ENCODE measurements around the gene TAMALIN.

DNA sequence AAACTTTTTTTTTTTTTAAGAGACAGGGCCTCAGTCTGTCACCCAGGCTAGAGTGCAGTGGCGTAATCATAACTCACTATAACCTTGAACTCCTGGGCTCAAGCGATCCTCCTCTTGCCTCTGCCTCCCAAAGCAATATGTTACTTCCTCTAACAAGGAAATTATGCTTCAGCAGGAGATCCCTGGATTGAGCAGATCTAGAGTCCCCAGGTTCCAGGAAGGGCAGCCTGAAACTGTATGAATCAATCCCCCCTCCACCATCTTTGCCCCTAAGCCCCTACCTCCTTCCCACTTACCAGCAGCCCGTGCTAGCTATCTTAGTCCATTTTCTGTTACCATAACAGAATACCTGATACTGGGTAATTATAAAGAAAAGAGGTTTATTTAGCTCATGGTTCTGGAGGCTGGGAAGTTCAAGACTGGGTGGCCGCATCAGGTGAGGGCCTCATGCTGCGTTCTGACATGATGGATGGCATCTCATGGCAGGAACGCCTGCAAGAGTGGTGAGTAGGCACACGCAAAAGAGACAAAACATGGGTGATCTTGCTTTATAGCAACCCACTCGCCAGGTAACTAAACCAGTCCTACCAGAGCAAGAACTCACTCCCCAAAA lies 5.0 kb downstream of the TAMALIN start:
- TF ChIP-seq, protein P1, sequence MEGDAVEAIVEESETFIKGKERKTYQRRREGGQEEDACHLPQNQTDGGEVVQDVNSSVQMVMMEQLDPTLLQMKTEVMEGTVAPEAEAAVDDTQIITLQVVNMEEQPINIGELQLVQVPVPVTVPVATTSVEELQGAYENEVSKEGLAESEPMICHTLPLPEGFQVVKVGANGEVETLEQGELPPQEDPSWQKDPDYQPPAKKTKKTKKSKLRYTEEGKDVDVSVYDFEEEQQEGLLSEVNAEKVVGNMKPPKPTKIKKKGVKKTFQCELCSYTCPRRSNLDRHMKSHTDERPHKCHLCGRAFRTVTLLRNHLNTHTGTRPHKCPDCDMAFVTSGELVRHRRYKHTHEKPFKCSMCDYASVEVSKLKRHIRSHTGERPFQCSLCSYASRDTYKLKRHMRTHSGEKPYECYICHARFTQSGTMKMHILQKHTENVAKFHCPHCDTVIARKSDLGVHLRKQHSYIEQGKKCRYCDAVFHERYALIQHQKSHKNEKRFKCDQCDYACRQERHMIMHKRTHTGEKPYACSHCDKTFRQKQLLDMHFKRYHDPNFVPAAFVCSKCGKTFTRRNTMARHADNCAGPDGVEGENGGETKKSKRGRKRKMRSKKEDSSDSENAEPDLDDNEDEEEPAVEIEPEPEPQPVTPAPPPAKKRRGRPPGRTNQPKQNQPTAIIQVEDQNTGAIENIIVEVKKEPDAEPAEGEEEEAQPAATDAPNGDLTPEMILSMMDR (conservative IDR thresholded peaks at IDR 0.05 in 1 of 2, IDR thresholded peaks at IDR 0.05 in 1 of 2; ENCODE audit: extremely low read depth in 1 of 2, insufficient read depth in 1 of 2, low read depth in 1 of 2, low read length in 2 of 2): no peak
- TF ChIP-seq EZH2 (IDR thresholded peaks at IDR 0.05; ENCODE audit: borderline replicate concordance, low read length): no peak
